GM19099 (cell line): ENCODE results near the gene CDC42BPA.

Experiments
- POLR2A ChIP-seq: IDR thresholded peaks from 3 replicates; pipeline ENCODE4 v1.6.1; 2011; ENCODE audit warnings: low read depth; ENCODE audit not compliant: insufficient read length; ENCODE audit errors: extremely low read depth

CDC42BPA gene

DNA sequence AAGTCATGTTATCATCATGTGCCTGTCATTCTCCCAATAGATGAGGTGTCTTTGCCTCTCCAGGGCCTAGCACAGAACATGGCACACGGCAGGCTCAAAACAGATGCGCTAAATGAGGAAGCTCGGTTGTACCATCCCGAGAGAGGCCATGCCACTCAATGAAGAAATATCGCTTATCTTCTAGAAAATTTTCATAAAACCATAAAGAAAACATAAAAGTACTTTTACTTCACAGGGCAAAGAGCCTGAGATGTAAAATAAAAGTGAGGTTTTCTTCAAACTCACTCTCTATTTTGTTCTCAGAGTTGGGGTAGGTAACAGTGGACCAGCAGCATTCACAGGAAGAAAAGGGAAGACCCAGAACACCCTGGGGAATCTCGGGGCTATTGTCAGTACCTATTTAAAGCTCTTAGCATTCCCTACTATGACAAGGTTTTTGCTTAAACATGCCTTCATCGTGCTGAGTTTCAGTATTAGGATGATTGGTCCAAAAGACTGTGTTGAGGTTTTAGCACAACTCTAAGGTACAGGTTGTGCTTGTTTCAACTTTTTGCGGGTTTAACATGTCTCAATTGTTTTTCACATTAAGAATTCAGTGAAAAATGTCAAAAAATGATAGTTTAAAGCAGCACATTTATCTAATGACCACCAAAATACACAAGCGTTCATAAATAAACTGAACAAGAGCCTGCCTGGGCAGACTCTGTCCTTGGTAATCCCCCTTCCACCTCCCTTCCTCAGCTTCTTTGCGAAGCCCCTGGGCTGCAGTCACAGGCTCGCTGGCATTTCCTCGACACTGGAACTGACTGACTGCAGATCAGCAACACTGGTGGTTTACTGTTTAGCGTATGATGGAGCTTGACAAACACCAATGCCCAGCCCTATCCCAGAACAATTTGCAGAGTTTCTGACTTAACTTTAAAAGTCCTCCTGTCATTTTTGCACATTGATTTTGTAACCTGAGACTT is 322.6 kb downstream of the CDC42BPA start:
- no peak for TF ChIP-seq POLR2A

DNA sequence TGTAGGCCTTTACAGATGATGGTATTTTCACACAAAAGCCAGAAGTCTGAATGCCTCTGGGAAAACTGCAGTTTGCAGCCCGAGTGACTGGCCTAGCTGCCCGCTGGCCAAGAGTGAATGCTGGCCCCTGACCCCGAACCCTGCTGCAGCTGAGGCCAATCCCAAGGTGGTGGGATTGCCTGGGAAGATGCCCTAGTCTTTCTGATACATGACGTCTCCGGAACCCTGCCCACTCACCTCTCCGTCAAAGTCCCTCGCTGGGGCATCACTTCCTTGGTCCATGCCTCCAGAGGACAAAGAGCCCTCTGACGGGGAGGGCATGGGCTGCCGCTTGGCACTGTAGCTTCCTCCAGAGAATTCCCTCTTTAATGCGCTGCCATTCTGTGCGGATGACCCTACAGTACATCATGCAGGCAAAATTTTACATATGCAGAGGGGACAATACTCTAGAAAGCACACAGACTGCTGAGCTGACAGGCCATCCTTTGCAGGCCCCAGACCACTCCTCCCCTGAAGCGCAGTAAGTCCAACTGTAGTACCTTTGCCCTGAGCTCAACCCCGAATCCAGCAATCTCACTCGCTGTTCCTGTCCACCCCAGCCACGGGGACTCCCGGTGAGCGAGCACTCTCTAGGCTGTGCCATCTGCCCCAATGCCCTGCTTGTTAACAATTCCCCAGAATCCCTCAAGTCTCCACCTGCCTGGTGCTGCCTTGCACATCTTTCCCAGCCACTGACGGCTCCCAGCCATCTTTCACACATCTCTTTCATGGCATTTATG is 323.5 kb downstream of the CDC42BPA start:
- TF ChIP-seq POLR2A = no peak

DNA sequence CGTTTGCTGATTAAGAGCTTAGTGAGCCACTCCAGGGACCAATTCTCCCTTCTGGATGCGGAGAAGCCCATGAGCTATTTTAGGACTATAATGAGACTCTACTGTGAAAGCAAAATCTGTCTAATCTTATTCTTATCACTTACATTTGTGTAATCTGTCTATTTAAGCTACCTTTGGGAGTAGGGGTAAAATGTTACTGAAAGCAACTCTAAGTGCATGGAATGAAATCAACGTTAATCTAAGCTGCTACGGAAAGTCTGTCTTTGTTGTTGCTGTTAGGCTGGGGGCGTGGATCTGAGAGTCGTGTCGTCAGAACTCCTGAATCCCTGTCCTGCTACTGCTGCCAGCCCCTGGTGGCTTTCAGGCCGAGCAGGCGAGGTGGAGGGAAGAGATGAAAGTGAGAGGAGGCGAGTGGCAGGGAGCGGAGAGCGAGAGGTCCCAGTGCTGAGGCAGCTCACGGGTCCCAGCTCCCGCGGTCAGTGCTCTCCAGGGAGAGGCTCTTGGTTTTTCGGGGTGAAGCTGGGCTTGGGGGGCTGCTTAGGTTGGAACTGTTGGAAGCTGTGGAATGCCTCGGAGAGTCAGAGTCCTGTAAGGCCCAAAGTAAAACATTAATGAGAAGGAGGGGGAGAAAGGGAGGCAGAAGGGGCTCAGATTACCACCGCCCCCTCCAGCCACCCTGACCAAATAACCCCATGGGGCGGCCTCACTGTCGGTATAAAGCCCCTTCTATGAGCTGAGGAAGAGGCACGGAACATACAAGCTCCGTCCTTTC is 324.3 kb downstream of the CDC42BPA start:
- TF ChIP-seq POLR2A = no peak

DNA sequence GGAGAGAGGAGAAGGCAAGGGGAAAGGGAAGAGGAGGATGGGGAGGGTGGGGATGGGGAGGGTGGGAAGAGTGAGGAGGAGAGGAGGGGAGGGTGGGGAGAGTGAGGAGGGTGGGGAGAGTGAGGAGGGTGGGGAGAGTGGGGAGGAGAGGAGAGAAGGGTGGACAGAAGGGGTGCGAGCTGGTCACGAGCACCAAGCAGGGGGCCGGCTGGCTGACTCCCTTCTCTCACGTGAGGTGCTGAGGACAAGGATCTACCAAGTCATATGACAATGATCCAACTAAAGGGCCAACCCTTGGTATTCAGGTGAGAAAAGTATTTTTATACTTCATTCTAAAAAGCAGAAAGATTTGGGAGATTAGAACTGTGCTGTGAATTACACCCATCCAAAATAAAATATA is 326.4 kb downstream of the CDC42BPA start:
- no peak for TF ChIP-seq POLR2A

- TF ChIP-seq POLR2A = no peak
Observed at GRCh38 chr1:226990133-226990716, 328.1 kb downstream of the CDC42BPA start.

GRCh38 chr1:226989085-226989920 is 329.0 kb downstream of the CDC42BPA start:
- no peak for TF ChIP-seq POLR2A

DNA sequence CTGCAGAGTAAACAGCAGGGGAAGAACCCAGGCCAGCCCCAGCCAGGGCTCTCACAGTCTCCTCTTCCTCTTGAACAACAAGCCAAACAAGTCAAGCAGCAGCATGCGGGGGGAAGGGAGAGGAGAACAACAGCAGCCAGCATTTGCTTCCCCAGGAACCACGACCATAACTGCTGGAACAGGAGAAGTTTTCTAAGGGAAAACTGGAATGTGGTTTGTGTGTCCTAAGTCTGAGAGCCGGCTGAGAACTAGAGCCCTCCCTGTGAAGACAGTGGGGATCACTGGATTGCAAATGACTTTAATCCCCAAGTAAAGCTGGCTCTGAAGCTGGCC is 330.0 kb downstream of the CDC42BPA start:
- TF ChIP-seq POLR2A = no peak

DNA sequence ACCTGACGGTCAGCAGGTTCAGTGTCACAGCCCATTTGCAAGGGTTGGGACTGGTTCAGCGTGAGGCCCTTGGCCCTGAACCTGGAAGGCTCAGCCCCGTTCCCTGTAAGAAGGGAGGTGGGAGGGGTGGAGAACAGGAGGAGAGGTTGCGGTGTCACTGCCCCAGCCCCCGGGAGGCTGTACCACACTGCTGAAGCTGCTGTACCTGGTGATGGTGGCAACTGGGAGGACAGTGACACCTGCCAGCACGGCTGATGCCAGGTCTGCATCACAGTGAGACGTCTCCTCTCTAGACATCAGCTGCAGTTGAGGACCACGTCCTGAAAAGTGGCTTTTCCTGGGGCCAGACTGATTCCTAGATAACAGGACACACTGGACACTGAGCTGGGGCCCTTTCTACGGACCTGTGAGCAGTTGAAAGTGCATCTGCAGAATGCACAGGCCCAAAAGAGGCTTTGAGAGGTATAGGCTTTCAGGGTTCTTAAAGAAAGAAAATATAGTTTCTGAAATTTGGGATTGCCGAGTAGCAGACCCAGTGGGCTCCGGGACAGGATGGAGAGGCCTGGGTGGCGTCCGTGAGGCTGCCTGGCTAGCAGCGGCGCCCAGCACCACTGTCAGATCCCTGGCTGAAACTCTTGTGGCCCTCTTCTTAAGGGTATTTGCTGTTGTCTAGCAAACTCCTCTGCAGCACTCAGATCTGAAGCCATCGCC is 330.5 kb downstream of the CDC42BPA start:
- no peak for TF ChIP-seq POLR2A

- no peak for TF ChIP-seq POLR2A
Observed at GRCh38 chr1:226987179-226987536, 331.1 kb downstream of the CDC42BPA start.

DNA sequence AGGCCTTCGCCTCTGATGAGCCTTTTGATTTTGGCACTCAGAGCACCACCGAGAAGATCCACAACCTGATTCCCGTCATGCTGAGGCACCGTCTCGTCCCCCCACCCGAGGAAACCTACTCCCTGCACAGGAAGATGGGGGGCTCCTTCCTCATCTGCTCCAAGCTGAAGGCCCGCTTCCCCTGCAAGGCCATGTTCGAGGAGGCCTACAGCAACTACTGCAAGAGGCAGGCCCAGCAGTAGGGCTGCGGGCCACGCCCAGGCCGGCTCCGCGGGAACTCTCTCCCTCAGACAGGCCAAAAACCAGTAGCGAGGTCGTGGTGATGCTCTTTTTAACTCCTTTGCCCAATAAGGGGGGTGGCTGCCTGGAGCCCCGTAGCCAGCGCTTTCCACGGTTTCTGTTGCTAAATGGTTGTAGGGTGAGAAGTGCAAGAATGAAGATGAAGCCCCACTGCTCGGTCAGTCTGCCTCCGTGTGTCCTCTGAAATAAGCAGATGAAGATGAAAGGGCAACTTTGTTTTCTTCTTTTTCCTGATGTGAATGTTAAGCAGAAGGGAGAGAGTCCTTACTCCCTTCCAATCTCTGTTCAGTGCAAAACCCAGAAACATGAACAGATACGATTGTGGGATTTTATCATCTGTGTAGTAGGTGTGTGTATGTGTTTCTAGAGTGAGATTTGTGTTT is 331.7 kb downstream of the CDC42BPA start:
- no peak for TF ChIP-seq POLR2A

- TF ChIP-seq POLR2A = no peak
Observed at GRCh38 chr1:226985839-226986463, 332.3 kb downstream of the CDC42BPA start.

DNA sequence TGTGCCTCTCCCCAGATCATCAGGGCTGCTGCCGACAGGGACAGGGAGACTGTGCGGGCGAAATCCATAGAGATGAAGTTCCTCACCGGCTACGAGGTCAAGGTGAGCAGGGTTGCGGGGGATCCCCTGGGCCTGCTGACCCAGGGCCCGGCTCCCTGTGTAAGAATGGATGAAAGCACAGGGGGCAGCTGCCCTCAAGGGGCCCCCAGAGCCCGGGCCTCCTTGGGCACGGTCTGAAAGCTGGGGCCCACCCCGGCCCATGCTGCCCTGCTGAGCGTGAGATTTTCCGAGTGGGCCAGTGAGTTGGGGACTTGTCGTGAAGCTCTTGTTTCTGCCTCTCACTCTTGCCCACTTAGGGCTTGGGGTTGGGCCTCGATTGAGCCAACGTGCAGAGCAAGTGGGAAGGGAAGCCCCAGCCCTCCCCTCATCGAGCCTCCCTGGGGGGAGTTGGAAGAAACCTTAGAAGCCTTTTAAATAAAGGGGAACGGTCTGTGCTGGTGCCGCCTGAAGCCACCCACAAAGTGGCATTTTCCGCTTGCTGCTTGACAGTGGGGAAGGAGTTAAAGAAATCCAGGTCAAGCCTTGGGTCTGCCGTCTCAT is 333.0 kb downstream of the CDC42BPA start:
- TF ChIP-seq POLR2A = no peak
